ENCODE data around the gene MXRA8.

MXRA8 gene

DNA sequence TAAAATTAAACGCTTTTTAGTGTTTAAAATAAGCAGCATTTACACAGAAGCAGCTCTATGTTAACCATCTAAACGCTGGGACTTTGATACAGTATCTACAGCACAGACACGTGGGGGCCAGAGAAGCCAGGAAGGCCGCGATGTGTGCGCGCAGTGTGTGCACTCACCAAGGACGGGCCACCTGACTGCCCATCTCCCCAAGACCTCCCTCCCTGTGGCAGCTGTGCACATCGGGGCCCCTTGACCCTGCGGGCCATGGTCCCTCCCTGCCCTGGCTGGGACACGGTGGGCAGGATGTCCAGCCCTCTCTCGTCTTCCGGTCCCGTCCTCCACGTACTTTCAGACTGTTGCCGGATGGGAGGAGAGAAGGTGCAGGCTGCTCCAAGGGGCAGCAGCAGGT is 23.1 kb downstream of the MXRA8 start:
- H3K36me3 ChIP-seq (ENCODE audit: insufficient read depth, insufficient read length, low read length): peaks cover 37% of the 10 kb centered on the region
- DNase-seq (ENCODE audit: low read depth, low spot score): no peak
- TF ChIP-seq SUZ12 (IDR thresholded peaks at IDR 0.05; ENCODE audit: extremely low read depth, insufficient read depth, insufficient read length) (no peak), YY1 (IDR thresholded peaks at IDR 0.05; ENCODE audit: insufficient read depth, insufficient read length) (no peak), ZNF274 (IDR thresholded peaks at IDR 0.05; ENCODE audit: low read depth, low read length) (no peak)
- no peaks in the 10 kb centered on the region for H3K27me3 ChIP-seq (ENCODE audit: insufficient read depth, insufficient read length)
- H3K4me3 ChIP-seq (ENCODE audit: insufficient read length, low read depth): no peak overlapping the region
- no peak overlapping the region for H3K9ac ChIP-seq (ENCODE audit: insufficient read length, low read depth)
- peaks cover 1% of the 10 kb centered on the region for H3K4me1 ChIP-seq (ENCODE audit: insufficient read depth, insufficient read length)
- H3K9me3 ChIP-seq (ENCODE audit: insufficient read depth, low read length): no peaks in the 10 kb centered on the region

DNA sequence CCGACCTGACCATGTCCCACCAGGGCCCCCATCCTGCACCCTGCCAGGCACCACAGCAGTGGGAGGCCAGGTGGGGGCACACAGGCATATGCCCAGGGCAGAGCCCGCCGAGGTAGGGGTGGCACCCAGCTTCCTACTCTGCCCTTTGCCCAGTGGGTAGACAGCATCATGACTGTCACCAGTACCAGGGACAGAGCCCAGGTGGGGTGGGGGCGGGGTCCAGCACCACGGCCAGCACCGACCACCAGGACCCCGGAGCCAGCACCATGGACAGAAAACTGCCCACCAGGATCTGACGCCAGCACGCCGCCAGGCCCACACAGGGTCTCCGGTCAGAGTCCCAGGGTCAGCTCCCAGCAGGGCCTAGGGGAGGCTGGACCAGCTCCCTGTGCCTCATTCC is 23.5 kb downstream of the MXRA8 start:
- Histone ChIP-seq H3K9me3 (ENCODE audit: insufficient read depth, low read length) (no peaks in the 10 kb centered on the region), H3K4me3 (ENCODE audit: insufficient read length, low read depth) (no peak overlapping the region), H3K4me1 (ENCODE audit: insufficient read depth, insufficient read length) (peaks cover 4% of the 10 kb centered on the region), H3K27me3 (ENCODE audit: insufficient read depth, insufficient read length) (no peaks in the 10 kb centered on the region), H3K36me3 (ENCODE audit: insufficient read depth, insufficient read length, low read length) (peaks cover 33% of the 10 kb centered on the region), H3K9ac (ENCODE audit: insufficient read length, low read depth) (no peak overlapping the region)
- DNase-seq (ENCODE audit: low read depth, low spot score): no peak
- TF ChIP-seq YY1 (IDR thresholded peaks at IDR 0.05; ENCODE audit: insufficient read depth, insufficient read length) (no peak), SUZ12 (IDR thresholded peaks at IDR 0.05; ENCODE audit: extremely low read depth, insufficient read depth, insufficient read length) (no peak), ZNF274 (IDR thresholded peaks at IDR 0.05; ENCODE audit: low read depth, low read length) (no peak)

DNA sequence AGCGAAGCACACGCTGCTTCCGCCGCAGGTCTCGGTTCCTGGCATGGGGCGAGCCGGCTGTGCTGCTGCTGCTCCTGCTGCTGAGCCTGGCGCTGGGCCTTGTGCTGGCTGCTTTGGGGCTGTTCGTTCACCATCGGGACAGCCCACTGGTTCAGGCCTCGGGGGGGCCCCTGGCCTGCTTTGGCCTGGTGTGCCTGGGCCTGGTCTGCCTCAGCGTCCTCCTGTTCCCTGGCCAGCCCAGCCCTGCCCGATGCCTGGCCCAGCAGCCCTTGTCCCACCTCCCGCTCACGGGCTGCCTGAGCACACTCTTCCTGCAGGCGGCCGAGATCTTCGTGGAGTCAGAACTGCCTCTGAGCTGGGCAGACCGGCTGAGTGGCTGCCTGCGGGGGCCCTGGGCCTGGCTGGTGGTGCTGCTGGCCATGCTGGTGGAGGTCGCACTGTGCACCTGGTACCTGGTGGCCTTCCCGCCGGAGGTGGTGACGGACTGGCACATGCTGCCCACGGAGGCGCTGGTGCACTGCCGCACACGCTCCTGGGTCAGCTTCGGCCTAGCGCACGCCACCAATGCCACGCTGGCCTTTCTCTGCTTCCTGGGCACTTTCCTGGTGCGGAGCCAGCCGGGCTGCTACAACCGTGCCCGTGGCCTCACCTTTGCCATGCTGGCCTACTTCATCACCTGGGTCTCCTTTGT is 24.7 kb downstream of the MXRA8 start:
- no peak for DNase-seq (ENCODE audit: low read depth, low spot score)
- H3K4me3 ChIP-seq (ENCODE audit: insufficient read length, low read depth): no peak overlapping the region
- TF ChIP-seq ZNF274 (IDR thresholded peaks at IDR 0.05; ENCODE audit: low read depth, low read length) (no peak), SUZ12 (IDR thresholded peaks at IDR 0.05; ENCODE audit: extremely low read depth, insufficient read depth, insufficient read length) (no peak), YY1 (IDR thresholded peaks at IDR 0.05; ENCODE audit: insufficient read depth, insufficient read length) (no peak)
- no peaks in the 10 kb centered on the region for H3K9me3 ChIP-seq (ENCODE audit: insufficient read depth, low read length)
- H3K9ac ChIP-seq (ENCODE audit: insufficient read length, low read depth): no peak overlapping the region
- H3K36me3 ChIP-seq (ENCODE audit: insufficient read depth, insufficient read length, low read length): peaks cover 28% of the 10 kb centered on the region
- peaks cover 4% of the 10 kb centered on the region for H3K4me1 ChIP-seq (ENCODE audit: insufficient read depth, insufficient read length)
- H3K27me3 ChIP-seq (ENCODE audit: insufficient read depth, insufficient read length): no peaks in the 10 kb centered on the region

DNA sequence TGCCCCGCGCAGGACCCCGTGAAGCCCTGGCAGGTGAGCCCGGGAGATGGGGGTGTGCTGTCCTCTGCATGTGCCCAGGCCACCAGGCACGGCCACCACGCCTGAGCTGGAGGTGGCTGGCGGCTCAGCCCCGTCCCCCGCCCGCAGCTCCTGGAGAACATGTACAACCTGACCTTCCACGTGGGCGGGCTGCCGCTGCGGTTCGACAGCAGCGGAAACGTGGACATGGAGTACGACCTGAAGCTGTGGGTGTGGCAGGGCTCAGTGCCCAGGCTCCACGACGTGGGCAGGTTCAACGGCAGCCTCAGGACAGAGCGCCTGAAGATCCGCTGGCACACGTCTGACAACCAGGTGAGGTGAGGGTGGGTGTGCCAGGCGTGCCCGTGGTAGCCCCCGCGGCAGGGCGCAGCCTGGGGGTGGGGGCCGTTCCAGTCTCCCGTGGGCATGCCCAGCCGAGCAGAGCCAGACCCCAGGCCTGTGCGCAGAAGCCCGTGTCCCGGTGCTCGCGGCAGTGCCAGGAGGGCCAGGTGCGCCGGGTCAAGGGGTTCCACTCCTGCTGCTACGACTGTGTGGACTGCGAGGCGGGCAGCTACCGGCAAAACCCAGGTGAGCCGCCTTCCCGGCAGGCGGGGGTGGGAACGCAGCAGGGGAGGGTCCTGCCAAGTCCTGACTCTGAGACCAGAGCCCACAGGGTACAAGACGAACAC is 25.4 kb downstream of the MXRA8 start:
- Histone ChIP-seq H3K9ac (ENCODE audit: insufficient read length, low read depth) (no peak overlapping the region), H3K9me3 (ENCODE audit: insufficient read depth, low read length) (no peaks in the 10 kb centered on the region), H3K4me3 (ENCODE audit: insufficient read length, low read depth) (no peak overlapping the region), H3K4me1 (ENCODE audit: insufficient read depth, insufficient read length) (peaks cover 4% of the 10 kb centered on the region), H3K36me3 (ENCODE audit: insufficient read depth, insufficient read length, low read length) (peaks cover 27% of the 10 kb centered on the region), H3K27me3 (ENCODE audit: insufficient read depth, insufficient read length) (no peaks in the 10 kb centered on the region)
- DNase-seq (ENCODE audit: low read depth, low spot score): no peak
- TF ChIP-seq SUZ12 (IDR thresholded peaks at IDR 0.05; ENCODE audit: extremely low read depth, insufficient read depth, insufficient read length) (no peak), YY1 (IDR thresholded peaks at IDR 0.05; ENCODE audit: insufficient read depth, insufficient read length) (no peak), ZNF274 (IDR thresholded peaks at IDR 0.05; ENCODE audit: low read depth, low read length) (no peak)

DNA sequence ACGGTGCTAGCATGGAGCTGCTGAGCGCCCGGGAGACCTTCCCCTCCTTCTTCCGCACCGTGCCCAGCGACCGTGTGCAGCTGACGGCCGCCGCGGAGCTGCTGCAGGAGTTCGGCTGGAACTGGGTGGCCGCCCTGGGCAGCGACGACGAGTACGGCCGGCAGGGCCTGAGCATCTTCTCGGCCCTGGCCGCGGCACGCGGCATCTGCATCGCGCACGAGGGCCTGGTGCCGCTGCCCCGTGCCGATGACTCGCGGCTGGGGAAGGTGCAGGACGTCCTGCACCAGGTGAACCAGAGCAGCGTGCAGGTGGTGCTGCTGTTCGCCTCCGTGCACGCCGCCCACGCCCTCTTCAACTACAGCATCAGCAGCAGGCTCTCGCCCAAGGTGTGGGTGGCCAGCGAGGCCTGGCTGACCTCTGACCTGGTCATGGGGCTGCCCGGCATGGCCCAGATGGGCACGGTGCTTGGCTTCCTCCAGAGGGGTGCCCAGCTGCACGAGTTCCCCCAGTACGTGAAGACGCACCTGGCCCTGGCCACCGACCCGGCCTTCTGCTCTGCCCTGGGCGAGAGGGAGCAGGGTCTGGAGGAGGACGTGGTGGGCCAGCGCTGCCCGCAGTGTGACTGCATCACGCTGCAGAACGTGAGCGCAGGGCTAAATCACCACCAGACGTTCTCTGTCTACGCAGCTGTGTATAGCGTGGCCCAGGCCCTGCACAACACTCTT is 26.2 kb downstream of the MXRA8 start:
- TF ChIP-seq YY1 (IDR thresholded peaks at IDR 0.05; ENCODE audit: insufficient read depth, insufficient read length) (no peak), ZNF274 (IDR thresholded peaks at IDR 0.05; ENCODE audit: low read depth, low read length) (no peak), SUZ12 (IDR thresholded peaks at IDR 0.05; ENCODE audit: extremely low read depth, insufficient read depth, insufficient read length) (no peak)
- DNase-seq (ENCODE audit: low read depth, low spot score): no peak

DNA sequence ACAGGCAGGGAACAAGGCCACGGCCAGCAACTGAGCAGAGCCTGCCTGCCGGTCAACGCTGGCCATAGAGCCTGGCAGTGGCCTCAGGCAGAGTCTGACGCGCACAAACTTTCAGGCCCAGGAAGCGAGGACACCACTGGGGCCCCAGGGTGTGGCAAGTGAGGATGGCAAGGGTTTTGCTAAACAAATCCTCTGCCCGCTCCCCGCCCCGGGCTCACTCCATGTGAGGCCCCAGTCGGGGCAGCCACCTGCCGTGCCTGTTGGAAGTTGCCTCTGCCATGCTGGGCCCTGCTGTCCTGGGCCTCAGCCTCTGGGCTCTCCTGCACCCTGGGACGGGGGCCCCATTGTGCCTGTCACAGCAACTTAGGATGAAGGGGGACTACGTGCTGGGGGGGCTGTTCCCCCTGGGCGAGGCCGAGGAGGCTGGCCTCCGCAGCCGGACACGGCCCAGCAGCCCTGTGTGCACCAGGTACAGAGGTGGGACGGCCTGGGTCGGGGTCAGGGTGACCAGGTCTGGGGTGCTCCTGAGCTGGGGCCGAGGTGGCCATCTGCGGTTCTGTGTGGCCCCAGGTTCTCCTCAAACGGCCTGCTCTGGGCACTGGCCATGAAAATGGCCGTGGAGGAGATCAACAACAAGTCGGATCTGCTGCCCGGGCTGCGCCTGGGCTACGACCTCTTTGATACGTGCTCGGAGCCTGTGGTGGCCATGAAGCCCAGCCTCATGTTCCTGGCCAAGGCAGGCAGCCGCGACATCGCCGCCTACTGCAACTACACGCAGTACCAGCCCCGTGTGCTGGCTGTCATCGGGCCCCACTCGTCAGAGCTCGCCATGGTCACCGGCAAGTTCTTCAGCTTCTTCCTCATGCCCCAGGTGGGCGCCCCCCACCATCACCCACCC is 27.0 kb downstream of the MXRA8 start, which contains the start of gene TAS1R3:
Gene TAS1R3 (plus strand): TSS at position 213 of the 898 bp plus-strand sequence. CDS start 66 bp downstream, at position 279.
- no peak within 1 kb of the TSS for H3K9ac ChIP-seq (ENCODE audit: insufficient read length, low read depth)

More for the DNA sequence above, 26.2 kb downstream of the MXRA8 start:
- Histone ChIP-seq H3K4me3 (ENCODE audit: insufficient read length, low read depth) (no peak overlapping the region), H3K36me3 (ENCODE audit: insufficient read depth, insufficient read length, low read length) (peaks cover 29% of the 10 kb centered on the region), H3K4me1 (ENCODE audit: insufficient read depth, insufficient read length) (peaks cover 4% of the 10 kb centered on the region), H3K9ac (ENCODE audit: insufficient read length, low read depth) (no peak overlapping the region), H3K27me3 (ENCODE audit: insufficient read depth, insufficient read length) (no peaks in the 10 kb centered on the region), H3K9me3 (ENCODE audit: insufficient read depth, low read length) (no peaks in the 10 kb centered on the region)

More for the DNA sequence above, 27.0 kb downstream of the MXRA8 start, which contains the start of gene TAS1R3:
- DNase-seq (ENCODE audit: low read depth, low spot score): no peak
- no peaks in the 10 kb centered on the region for H3K27me3 ChIP-seq (ENCODE audit: insufficient read depth, insufficient read length)
- peaks cover 4% of the 10 kb centered on the region for H3K4me1 ChIP-seq (ENCODE audit: insufficient read depth, insufficient read length)
- no peak within 1 kb of the TSS for H3K4me3 ChIP-seq (ENCODE audit: insufficient read length, low read depth)
- TF ChIP-seq SUZ12 (IDR thresholded peaks at IDR 0.05; ENCODE audit: extremely low read depth, insufficient read depth, insufficient read length) (no peak), ZNF274 (IDR thresholded peaks at IDR 0.05; ENCODE audit: low read depth, low read length) (no peak), YY1 (IDR thresholded peaks at IDR 0.05; ENCODE audit: insufficient read depth, insufficient read length) (no peak)
- no peaks in the 10 kb centered on the region for H3K9me3 ChIP-seq (ENCODE audit: insufficient read depth, low read length)
- H3K36me3 ChIP-seq (ENCODE audit: insufficient read depth, insufficient read length, low read length): peaks cover 22% of the 10 kb centered on the region

Data from NT2/D1 (cell line).